HG03342 (cell line): ENCODE results near the gene CEACAM16.

ENCODE experiments used
- ATAC-seq: cut with Tn5 transposase; IDR thresholded peaks from one replicate; pipeline ENCODE4 v1.9.1; 2021; ENCODE audit warnings: mild to moderate bottlenecking, moderate library complexity; ENCODE audit not compliant: unreplicated experiment

Gene CEACAM16

DNA sequence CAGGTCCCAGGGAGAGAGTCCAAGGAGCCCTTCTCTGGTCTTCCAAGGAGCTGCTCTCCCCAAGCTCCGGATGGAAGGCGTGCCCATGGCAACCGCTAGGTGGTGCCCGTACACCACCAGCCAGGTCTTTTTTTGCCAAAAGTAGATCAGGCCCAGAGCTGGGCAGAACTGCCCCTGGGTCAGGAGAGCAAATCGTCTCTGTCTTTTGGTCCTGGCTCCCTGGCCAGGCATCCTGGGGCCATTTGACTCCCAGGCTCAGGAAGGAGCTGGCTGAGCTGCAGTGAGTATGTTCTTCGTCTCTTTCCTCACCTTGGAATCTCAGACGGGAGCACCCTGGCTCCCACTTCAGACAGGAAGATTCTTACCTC is 25.0 kb downstream of the CEACAM16 start:
- no peak for ATAC-seq

DNA sequence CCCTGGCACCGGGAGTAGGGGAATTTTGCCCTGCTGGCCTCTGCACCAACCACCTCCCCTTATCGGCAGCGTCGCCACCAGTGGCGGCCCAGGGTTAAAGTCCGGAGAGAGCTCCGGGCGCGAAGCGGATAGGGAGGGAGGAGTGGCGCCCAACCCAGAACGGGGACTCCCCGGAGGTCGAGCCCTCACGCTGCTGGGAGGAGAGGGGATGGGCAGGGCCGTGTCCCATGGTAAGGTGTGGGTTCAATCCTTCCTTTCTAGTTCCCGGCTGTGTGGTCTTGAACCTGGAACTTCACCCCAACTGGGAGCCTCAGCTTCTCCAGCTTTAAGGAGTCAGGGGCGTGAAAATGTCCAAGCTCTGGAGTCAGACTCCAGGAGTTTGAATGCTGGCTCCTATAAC is 26.3 kb downstream of the CEACAM16 start:
- no peak for ATAC-seq

GRCh38 chr19:44725684-44726083 is 26.7 kb downstream of the CEACAM16 start:
- no peak for ATAC-seq

- ATAC-seq: no peak
Measured at GRCh38 chr19:44726465-44726864, 27.5 kb downstream of the CEACAM16 start.

DNA sequence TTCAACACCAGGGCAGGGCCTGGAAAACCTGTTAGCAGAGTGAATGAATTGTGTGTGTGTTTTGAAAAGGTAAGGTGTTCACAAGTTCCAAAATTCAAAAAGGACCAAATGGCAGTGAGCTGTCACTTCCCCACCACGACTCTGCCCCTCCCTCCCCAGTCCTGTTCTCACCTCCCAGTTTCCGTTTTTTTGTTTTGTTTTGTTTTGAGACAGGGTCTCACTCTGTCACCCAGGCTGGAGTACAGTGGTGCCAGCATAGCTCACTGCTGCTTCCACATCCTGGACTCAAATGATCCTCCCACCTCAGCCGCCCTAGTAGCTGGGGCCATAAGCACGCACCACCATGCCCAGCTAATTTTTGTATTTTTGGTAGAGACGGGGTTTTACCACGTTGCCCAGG is 29.2 kb downstream of the CEACAM16 start:
- ATAC-seq: no peak

DNA sequence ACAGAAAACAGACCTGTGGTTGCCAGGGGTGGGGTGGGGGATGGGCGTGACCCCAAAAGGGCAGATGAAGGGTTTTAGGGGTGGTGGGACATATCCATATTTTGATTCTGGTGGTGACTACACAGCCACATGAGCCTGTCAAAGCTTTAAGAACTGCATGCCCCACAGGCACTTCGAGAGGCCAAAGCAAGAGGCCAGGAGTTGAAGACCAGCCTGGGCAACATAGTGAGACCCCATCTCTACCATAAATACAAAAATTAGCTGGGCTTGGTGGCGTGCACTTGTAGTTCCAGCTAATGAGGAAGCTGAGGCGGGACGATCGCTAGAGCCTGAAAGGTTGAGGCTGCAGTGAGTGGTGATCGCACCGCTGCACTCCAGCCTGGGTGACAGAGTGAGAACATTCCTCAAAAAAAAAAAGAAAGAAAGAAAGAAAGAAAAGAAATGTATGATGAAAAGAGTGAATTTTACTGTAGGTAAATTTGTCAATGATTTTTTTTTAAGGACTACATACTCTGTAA is 30.6 kb downstream of the CEACAM16 start:
- ATAC-seq: no peak

DNA sequence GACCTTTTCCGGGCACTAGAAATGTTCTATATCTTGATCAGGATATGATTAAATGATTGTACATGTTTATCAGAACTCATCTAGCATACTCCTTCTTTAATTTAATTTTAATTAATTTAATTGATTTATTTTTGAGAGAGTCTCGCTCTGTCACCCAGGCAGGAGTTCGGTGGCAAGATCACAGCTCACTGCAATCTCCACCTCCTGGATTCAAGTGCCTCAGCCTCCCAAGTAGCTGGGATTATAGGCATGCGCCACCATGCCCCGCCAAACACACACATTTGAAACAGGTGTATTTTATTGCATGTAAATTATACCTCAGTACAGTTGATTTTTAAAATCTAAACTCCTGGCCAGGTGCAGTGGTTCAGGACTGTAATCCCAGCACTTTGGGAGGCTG is 32.1 kb downstream of the CEACAM16 start:
- ATAC-seq: no peak

- ATAC-seq: no peak
Measured at GRCh38 chr19:44731622-44732021, 32.7 kb downstream of the CEACAM16 start.

DNA sequence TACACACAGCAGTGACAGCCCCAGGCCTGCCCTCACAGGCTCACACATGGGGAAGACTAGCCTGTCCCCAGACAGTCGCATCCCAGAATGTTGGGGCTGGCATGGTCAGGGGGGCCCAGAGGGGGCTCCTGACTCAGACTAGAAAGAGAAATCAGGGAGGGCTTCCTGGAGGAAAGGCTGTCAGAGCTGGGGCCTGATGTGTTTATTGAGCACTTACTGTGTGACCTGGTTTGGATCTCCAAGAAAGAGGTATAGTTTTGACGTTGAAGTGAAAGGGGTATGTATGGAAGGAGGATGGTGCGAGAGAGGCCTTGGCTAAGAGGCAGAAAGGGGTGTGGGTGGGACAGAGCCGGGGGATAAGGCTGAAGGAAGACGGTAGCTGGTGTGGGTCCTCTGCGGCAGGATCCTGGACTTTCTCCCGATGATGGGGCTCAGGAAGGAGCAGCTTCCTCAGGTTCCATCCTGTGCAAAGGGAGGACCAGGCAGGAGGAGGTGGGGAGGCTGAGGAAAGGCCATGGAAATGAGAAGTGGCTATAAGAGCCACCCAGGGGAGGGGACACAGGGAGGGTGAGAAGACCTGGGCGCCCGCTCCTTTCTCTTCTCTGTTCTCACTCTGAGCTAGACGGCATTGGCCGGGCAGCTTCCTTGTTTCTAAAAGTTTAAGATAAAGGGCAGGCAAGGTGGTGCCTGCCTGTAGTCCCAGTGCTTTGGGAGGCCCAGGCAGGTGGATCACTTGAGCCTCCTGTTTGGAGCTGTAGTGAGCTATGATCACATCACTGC is 33.5 kb downstream of the CEACAM16 start:
- no peak for ATAC-seq

DNA sequence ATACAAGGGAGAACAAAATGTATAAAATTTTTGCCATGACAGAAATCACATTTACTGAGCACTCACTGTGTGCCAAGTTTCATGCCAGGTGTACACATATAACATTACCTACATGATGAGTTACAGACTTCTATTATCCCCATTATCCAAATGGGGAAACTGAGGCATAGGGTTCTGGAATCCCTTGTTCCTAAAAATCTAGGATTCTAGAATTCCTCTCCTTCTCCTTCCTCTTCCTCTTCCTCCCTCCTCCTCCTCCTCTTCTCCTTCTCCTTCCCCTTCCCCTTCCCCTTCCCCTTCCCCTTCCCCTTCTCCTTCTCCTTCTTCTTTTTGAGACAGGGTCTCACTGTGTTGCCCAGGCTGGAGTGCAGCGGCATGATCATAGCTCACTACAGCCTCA is 35.4 kb downstream of the CEACAM16 start:
- ATAC-seq: no peak

GRCh38 chr19:44735011-44735410 is 36.1 kb downstream of the CEACAM16 start:
- no peak for ATAC-seq

DNA sequence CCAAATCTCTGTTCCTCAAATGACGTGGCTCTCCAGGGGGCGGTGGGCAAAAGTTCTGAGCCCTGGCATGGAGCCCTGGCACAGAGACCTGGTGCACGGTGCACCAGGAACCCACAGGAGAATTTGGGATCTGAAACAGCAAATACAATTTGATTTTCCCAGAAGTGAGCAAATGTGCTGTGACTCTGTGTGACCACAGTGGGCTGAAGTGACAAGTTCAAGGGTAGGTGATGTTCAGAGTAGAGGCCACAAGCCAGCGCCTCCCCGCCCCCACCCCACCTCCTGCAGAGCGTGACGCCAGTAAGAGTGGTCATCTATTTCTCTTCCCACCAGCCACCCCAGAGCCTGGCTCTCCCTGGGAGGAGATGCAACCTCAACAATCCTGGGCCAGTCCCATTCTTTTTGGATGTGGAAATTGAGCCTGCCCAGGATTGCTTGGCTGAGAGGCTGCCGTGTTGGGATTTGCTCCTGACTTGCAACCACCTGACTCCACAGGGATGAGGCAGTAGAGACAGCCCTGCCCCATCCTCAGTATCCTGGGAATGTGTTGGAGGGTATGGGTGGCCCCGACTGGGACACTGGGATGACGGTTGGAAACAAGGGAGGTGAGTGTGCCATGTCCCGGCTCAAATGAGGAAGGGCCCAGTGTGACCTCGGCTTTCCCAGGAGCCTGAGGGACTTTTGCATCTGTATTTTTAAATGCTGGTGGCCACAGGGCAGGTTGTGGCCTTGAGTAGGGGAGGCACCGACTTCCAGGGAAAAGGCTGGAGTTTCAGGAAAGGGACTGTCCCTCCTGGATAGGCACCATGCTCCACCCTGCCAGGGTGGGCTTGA is 38.5 kb downstream of the CEACAM16 start:
- ATAC-seq: no peak

DNA sequence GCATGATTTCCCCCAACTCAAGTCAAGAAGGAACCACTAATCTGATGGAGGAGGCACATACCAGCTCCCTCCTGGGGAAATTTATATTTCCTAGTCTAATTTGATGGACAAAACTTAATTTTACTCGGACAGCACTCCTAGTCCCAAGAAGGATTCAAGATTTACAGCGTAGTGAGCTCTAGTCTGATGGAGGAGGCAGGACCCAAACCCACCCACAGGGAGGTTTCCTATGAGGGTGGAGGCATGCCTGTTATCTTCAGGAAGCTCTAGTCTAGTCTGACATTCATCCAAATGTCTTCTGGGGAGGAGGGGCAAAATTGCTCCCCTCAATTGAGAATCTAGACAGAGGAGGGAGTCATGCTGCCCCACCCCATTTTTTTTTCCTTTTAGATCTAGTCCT is 39.2 kb downstream of the CEACAM16 start:
- ATAC-seq: no peak

DNA sequence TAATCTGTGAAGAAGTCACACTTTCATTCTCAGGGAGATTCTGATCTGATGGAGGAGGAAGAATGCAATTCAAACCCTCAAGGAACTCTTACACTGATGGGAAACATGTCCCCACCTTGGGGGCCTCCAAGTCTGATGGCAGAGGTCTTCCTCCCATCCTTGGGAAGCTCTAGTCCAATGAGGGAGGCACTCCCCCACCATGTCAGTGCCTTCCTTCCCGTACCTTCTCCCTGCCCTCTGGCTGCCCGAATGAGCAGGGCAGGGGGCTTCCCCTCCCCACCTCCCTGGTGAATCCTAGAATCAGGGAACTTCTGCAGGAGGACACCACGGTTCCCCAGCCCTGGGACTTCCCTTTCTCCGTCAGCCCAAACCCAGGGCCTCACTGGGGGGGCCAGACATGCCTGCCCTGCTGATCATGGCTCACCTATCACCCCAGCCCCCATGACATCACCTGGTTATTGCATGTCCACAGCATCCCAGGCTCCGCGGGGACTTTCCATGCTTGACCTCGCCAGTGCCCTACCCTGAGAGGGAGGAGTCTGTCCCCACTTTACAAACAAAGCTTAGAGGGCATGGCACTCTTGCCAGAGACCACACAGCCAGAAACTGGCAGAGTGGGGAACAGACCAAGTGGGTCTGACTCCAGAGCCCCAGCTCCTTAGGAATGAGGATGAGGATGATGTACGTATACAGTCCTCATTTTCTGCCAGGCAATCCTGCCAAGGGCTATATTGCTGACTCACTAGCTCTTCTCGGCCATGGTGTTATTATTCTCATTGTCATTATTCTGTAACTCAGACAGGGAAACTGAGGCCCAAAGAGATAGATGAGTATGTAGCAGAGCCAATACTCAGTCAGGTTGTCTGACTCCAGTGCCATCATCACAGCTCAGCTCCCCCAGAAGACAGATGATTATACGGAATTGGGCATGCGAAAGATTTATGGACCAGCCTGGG is 39.9 kb downstream of the CEACAM16 start:
- ATAC-seq: no peak

DNA sequence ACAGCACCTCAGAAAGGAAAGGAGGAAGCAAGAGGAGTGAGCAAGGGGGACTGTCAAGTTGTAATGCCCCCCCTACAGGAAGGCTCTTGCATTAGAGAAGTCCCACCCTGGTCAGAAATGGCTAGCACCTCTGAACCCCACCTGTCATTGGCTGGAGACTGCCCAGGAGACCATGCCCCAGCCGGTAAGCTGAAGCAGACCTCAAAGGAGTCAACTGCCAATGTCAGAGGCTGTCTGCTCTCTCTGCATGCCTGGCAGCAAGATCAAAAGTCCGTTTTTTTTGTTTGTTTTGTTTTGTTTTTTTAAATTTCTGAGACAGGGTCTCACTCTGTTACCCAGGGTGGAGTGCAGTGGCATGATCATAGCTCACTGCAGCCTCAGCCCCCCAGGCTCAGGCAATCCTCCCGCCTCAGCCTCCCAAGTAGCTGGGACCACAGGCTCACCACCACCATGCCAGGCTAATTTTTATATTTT is 41.4 kb downstream of the CEACAM16 start:
- ATAC-seq: no peak

GRCh38 chr19:44741258-44741731 is 42.3 kb downstream of the CEACAM16 start:
- ATAC-seq: no peak

GRCh38 chr19:44741841-44742329 is 42.9 kb downstream of the CEACAM16 start:
- no peak for ATAC-seq

- no peak for ATAC-seq
Measured at GRCh38 chr19:44742330-44743061, 43.5 kb downstream of the CEACAM16 start.

GRCh38 chr19:44744871-44745332 is 46.0 kb downstream of the CEACAM16 start:
- no peak for ATAC-seq
